Measurements from ENCODE around the gene GGA3.
"Not testable (repeated sequence)": the region's sequence is repeated elsewhere in the genome, so short reads cannot be mapped to it uniquely, and the experiment has no call there.

The GGA3 gene

GRCh38 chr17:75261336-75262111 lies at the start of gene GGA3, which contains the start of gene MRPS7:
Gene GGA3 (minus strand): TSS chr17:75261606. CDS start chr17:75261587, 19 bp downstream.
Gene MRPS7 (plus strand): TSS chr17:75261879. CDS start chr17:75261901, 22 bp downstream.
- DNase-seq: peak; percentile 97

- no peak for DNase-seq
These were observed 47.6 kb upstream of the GGA3 start for GRCh38 chr17:75308732-75309629.

- DNase-seq: peak; percentile 76
These were observed 46.7 kb upstream of the GGA3 start for GRCh38 chr17:75307957-75308731.

GRCh38 chr17:75301502-75302206 lies 40.2 kb upstream of the GGA3 start:
- no peak for DNase-seq

GRCh38 chr17:75301049-75301448 lies 39.6 kb upstream of the GGA3 start:
- DNase-seq: no peak

GRCh38 chr17:75300280-75300679 lies 38.9 kb upstream of the GGA3 start:
- no peak for DNase-seq

- DNase-seq: no peak
These were observed 34.1 kb upstream of the GGA3 start for GRCh38 chr17:75295201-75296158.

GRCh38 chr17:75292810-75293448 lies 31.5 kb upstream of the GGA3 start:
- DNase-seq: not testable (repeated sequence)

GRCh38 chr17:75289832-75290337 lies 28.5 kb upstream of the GGA3 start:
- no peak for DNase-seq

- peak; percentile 99 for DNase-seq
These were observed 27.9 kb upstream of the GGA3 start, which contains the start of gene SLC25A19 for GRCh38 chr17:75289115-75289831. Gene SLC25A19 (minus strand): TSS chr17:75289433. CDS start chr17:75286764, 2,669 bp downstream.

- peak; percentile 83 for DNase-seq
These were observed 27.3 kb upstream of the GGA3 start for GRCh38 chr17:75288770-75289114.

- DNase-seq: no peak
These were observed 27.0 kb upstream of the GGA3 start for GRCh38 chr17:75288359-75288758.

GRCh38 chr17:75287221-75287620 lies 25.8 kb upstream of the GGA3 start:
- DNase-seq: no peak

- DNase-seq: no peak
These were observed 23.7 kb upstream of the GGA3 start for GRCh38 chr17:75285123-75285522.

- not testable (repeated sequence) for DNase-seq
These were observed 18.8 kb upstream of the GGA3 start for GRCh38 chr17:75280189-75280588.

GRCh38 chr17:75277664-75278071 lies 16.3 kb upstream of the GGA3 start:
- no peak for DNase-seq

- DNase-seq: no peak
These were observed 12.7 kb upstream of the GGA3 start for GRCh38 chr17:75273977-75274708.

- no peak for DNase-seq
These were observed 11.4 kb upstream of the GGA3 start for GRCh38 chr17:75272848-75273184.
